IMR-90 (cell line): ENCODE measurements around the gene FLRT1. TPM values are rescaled to one million over a fixed set of nuclear protein-coding genes. Genes with fewer than 3 reads are reported as not detected.

Source experiments
- ATAC-seq: fragments of 200-7000 bp; cut with Tn5 transposase; 2 replicates; pipeline ENCODE4 v1.9.1; 2020; ENCODE audit warnings: low read depth, mild to moderate bottlenecking, moderate library complexity
- BruUV-seq: library from RNA; stranded (reverse); fragments of 400-500 nt; replicated peaks from 2 replicates; lab custom pipeline; 2021; lab: Mats Ljungman, UMichigan
- CTCF ChIA-PET: fragments of 300-600 bp; formaldehyde crosslinking; extraction: SDS; loops from one replicate; lab custom pipeline; 2021; ENCODE audit warnings: antibody characterized with exemption; lab: Yijun Ruan, JAX
- POLR2A ChIA-PET: fragments of 300-600 bp; sonication (Branson Sonifier 250); formaldehyde crosslinking; loops from one replicate; lab custom pipeline; 2022; ENCODE audit warnings: antibody characterized with exemption; ENCODE audit not compliant: unreplicated experiment; lab: Charles Lee
- DNase-seq: peaks from one replicate; pipeline ENCODE4 v3.0.0; 2013
- H2AFZ ChIP-seq: replicated peaks from 2 replicates; pipeline ENCODE3; 2013; ENCODE audit warnings: low read length, mild to moderate bottlenecking; ENCODE audit not compliant: poor library complexity
- H2AK5ac ChIP-seq: 2 replicates; pipeline ENCODE4 v1.6.1; 2013; ENCODE audit warnings: low read depth, low read length, inconsistent platforms
- H2AK9ac ChIP-seq: replicated peaks from 2 replicates; pipeline ENCODE3; 2013; ENCODE audit warnings: mild to moderate bottlenecking, low read depth, low read length, moderate library complexity; ENCODE audit not compliant: poor library complexity
- H2BK120ac ChIP-seq: 2 replicates; pipeline ENCODE4 v1.6.1; 2013; ENCODE audit warnings: low read depth, low read length, inconsistent platforms
- H2BK15ac ChIP-seq: 3 replicates; pipeline ENCODE4 v1.6.1; 2013; ENCODE audit warnings: low read depth, low read length, inconsistent platforms
- H2BK20ac ChIP-seq: 2 replicates; pipeline ENCODE4 v1.6.1; 2013; ENCODE audit warnings: low read depth, mild to moderate bottlenecking, inconsistent platforms, low read length, moderate library complexity
- H2BK5ac ChIP-seq: 2 replicates; pipeline ENCODE4 v1.6.1; 2013; ENCODE audit warnings: mild to moderate bottlenecking, low read depth, low read length, inconsistent platforms; ENCODE audit not compliant: poor library complexity, severe bottlenecking
- H3K14ac ChIP-seq: replicated peaks from 2 replicates; pipeline ENCODE4 v1.6.1; 2013; ENCODE audit warnings: low read depth, low read length, inconsistent platforms
- H3K18ac ChIP-seq: 2 replicates; pipeline ENCODE4 v1.6.1; 2013; ENCODE audit warnings: low read depth, low read length, control low read depth
- H3K23ac ChIP-seq: 2 replicates; pipeline ENCODE4 v1.6.1; 2013; ENCODE audit warnings: low read depth, low read length, inconsistent platforms
- H3K27ac ChIP-seq: 2 replicates; pipeline ENCODE4 v1.5.1; 2013; ENCODE audit warnings: mild to moderate bottlenecking, control low read depth, low read length; ENCODE audit not compliant: insufficient read depth
- H3K27me3 ChIP-seq: 2 replicates; pipeline ENCODE4 v1.6.1; 2013; ENCODE audit warnings: low read length; ENCODE audit not compliant: control insufficient read depth, insufficient read depth
- H3K36me3 ChIP-seq: 2 replicates; pipeline ENCODE4 v1.6.1; 2013; ENCODE audit warnings: low read length, mixed read lengths; ENCODE audit not compliant: control insufficient read depth, insufficient read depth
- H3K4ac ChIP-seq: 2 replicates; pipeline ENCODE4 v1.6.1; 2013; ENCODE audit warnings: low read depth, low read length, inconsistent platforms
- H3K4me1 ChIP-seq: 2 replicates; pipeline ENCODE4 v1.6.1; 2013; ENCODE audit warnings: low read length, mixed read lengths; ENCODE audit not compliant: control insufficient read depth, insufficient read depth
- H3K4me2 ChIP-seq: 2 replicates; pipeline ENCODE4 v1.6.1; 2013; ENCODE audit warnings: low read depth, mild to moderate bottlenecking, control low read depth, low read length, moderate library complexity
- H3K4me3 ChIP-seq: 2 replicates; pipeline ENCODE4 v1.5.1; 2013; ENCODE audit warnings: low read depth, mild to moderate bottlenecking, control low read depth, low read length, moderate library complexity; ENCODE audit not compliant: insufficient read depth
- H3K56ac ChIP-seq: 2 replicates; pipeline ENCODE4 v1.6.1; 2013; ENCODE audit warnings: low read length, inconsistent platforms; ENCODE audit not compliant: insufficient read depth; ENCODE audit errors: extremely low read depth
- H3K79me1 ChIP-seq, 2 experiments: 2 replicates each; pipeline ENCODE4 v1.6.1; 2013; ENCODE audit warnings: low read length in 2 of 2, inconsistent platforms in 1 of 2, low read depth in 1 of 2
- H3K9ac ChIP-seq: 2 replicates; pipeline ENCODE4 v1.6.1; 2013; ENCODE audit warnings: low read depth, low read length, control low read depth
- H3K9me1 ChIP-seq: 2 replicates; pipeline ENCODE4 v1.6.1; 2013; ENCODE audit warnings: low read length, inconsistent platforms; ENCODE audit not compliant: insufficient read depth
- H3K9me3 ChIP-seq: 2 replicates; pipeline ENCODE4 v1.6.1; 2013; ENCODE audit warnings: low read length; ENCODE audit not compliant: control insufficient read depth, insufficient read depth
- H4K20me1 ChIP-seq: 2 replicates; pipeline ENCODE4 v1.6.1; 2013; ENCODE audit warnings: low read length, inconsistent platforms; ENCODE audit not compliant: insufficient read depth
- H4K5ac ChIP-seq: 2 replicates; pipeline ENCODE4 v1.6.1; 2013; ENCODE audit warnings: mild to moderate bottlenecking, low read depth, low read length, control low read depth
- H4K8ac ChIP-seq, 2 experiments: 2 replicates each; pipeline ENCODE4 v1.6.1; 2013; ENCODE audit warnings: low read depth in 2 of 2, low read length in 2 of 2, control low read depth in 1 of 2, inconsistent platforms in 1 of 2
- H4K91ac ChIP-seq: 2 replicates; pipeline ENCODE4 v1.6.1; 2013; ENCODE audit warnings: low read depth, low read length, inconsistent platforms; ENCODE audit not compliant: insufficient read depth
- BHLHE40 ChIP-seq: fragments of 150-350 bp; IDR thresholded peaks from 2 replicates; pipeline ENCODE4 v1.6.1; 2016; ENCODE audit warnings: mild to moderate bottlenecking, low read depth, low read length
- CEBPB ChIP-seq: IDR thresholded peaks from 2 replicates; pipeline ENCODE4 v1.6.1; 2012; ENCODE audit warnings: low read depth, low read length, improper control_type of control experiment
- CHD1 ChIP-seq: IDR thresholded peaks from 2 replicates; pipeline ENCODE4 v1.6.1; 2012; ENCODE audit warnings: low read depth, low read length, improper control_type of control experiment
- CTCF ChIP-seq: conservative IDR thresholded peaks from 2 replicates; pipeline ENCODE4 v1.5.1; 2012; ENCODE audit warnings: mild to moderate bottlenecking, low read depth, low read length, improper control_type of control experiment
- MAFK ChIP-seq: IDR thresholded peaks from 2 replicates; pipeline ENCODE4 v1.6.1; 2012; ENCODE audit warnings: low read depth, low read length, improper control_type of control experiment
- MXI1 ChIP-seq: IDR thresholded peaks from 2 replicates; pipeline ENCODE4 v1.6.1; 2012; ENCODE audit warnings: low read depth, mild to moderate bottlenecking, low read length, moderate library complexity, borderline replicate concordance
- NFE2L2 ChIP-seq: fragments of 150-350 bp; IDR thresholded peaks from 2 replicates; pipeline ENCODE4 v1.6.1; 2016; ENCODE audit warnings: low read depth, mild to moderate bottlenecking, low read length
- POLR2A ChIP-seq: IDR thresholded peaks from 2 replicates; pipeline ENCODE4 v1.6.1; 2012; ENCODE audit warnings: mild to moderate bottlenecking, low read depth, low read length
- RAD21 ChIP-seq: IDR thresholded peaks from 2 replicates; pipeline ENCODE4 v1.6.1; 2012; ENCODE audit warnings: low read length, improper control_type of control experiment
- RCOR1 ChIP-seq: IDR thresholded peaks from 2 replicates; pipeline ENCODE4 v1.6.1; 2012; ENCODE audit warnings: mild to moderate bottlenecking, low read length, improper control_type of control experiment; ENCODE audit not compliant: insufficient replicate concordance
- RFX5 ChIP-seq: IDR thresholded peaks from 2 replicates; pipeline ENCODE4 v1.8.0; 2012; ENCODE audit warnings: low read depth, mild to moderate bottlenecking, low read length, moderate library complexity
- SMC3 ChIP-seq: fragments of 150-350 bp; IDR thresholded peaks from 2 replicates; pipeline ENCODE4 v1.6.1; 2016; ENCODE audit warnings: low read depth, mild to moderate bottlenecking, antibody characterized with exemption, low read length, moderate library complexity
- WGBS, 2 experiments: methylation state at CpG; one replicate each; pipeline versions ENCODE4 v1.1.5 to v1.1.7; 2013; ENCODE audit warnings: missing lambda C conversion rate in 2 of 2; ENCODE audit not compliant: insufficient read length in 1 of 2; ENCODE audit errors: extremely low coverage in 2 of 2; 5-methylcytosine and 5-hydroxymethylcytosine counted together
- dilution Hi-C: fragments of 300-500 bp; cut with HindIII; formaldehyde crosslinking; loops from one replicate; pipeline ENCODE4 v1.14.3; 2018; ENCODE audit warnings: low sequenced_read_pairs; ENCODE audit not compliant: unreplicated experiment
- in situ Hi-C: fragments of 300-500 bp; cut with MboI; formaldehyde crosslinking; loops from 3 replicates; pipeline ENCODE4 v1.14.3; 2019; ENCODE audit warnings: low sequenced_read_pairs, inconsistent platforms, mixed read lengths
- intact Hi-C: fragments of 100-400 bp; cut with micrococcal nuclease; formaldehyde crosslinking; loops from 2 replicates; pipeline ENCODE4 v1.10.0; 2022
- polyA plus RNA-seq, 3 experiments: library from polyadenylated mRNA; depleted of rRNA; stranded (reverse); fragments of >200 nt; gene quantifications; 2 replicates each; pipeline ENCODE4 v1.2.3, GENCODE V29; 2012; ENCODE audit warnings: low replicate concordance in 1 of 3
- total RNA-seq: library from RNA; depleted of rRNA; stranded (reverse); fragments of >200 nt; gene quantifications from 2 replicates; pipeline ENCODE4 v1.2.3, GENCODE V29; 2012
- TF ChIP-seq, protein P1 (sequence below): fragments of 150-350 bp; IDR thresholded peaks from 2 replicates; pipeline ENCODE4 v1.6.1; 2017; ENCODE audit warnings: mild to moderate bottlenecking, antibody characterized with exemption, low read length, low read depth
- TF ChIP-seq, protein P2 (sequence below): fragments of 150-350 bp; IDR thresholded peaks from 2 replicates; pipeline ENCODE4 v1.6.1; 2016; ENCODE audit warnings: low read depth, mild to moderate bottlenecking, low read length, moderate library complexity, borderline replicate concordance

Gene FLRT1
- total and polyA plus RNA-seq, 2 of the 4 experiments (the other 2 are of a cell fraction): under 0.01 to 0.07 TPM

GRCh38 chr11:64006398-64006797, 29.3 kb upstream of the FLRT1 start:
- H3K4ac ChIP-seq: no peak overlapping the region
- ATAC-seq (no peak), DNase-seq (no peak)
- no peak overlapping the region for H3K9ac ChIP-seq
- intact Hi-C loops (loop anchor here (10.0 kb wide), 1 partner anchor 298 kb away; the partner anchor contains the start of genes CATSPERZ and ESRRA), dilution Hi-C loops (no loop called here), in situ Hi-C loops (no loop called here)
- H2AFZ ChIP-seq: peak overlapping the region; percentile 89
- H2AK5ac ChIP-seq: no peak overlapping the region
- no peak overlapping the region for H3K4me3 ChIP-seq
- H2BK20ac ChIP-seq: no peak overlapping the region
- H3K27me3 ChIP-seq: no peaks in the 10 kb centered on the region
- TF ChIP-seq MAFK: no peak
- TF ChIP-seq CEBPB: no peak
- TF ChIP-seq, protein P1, sequence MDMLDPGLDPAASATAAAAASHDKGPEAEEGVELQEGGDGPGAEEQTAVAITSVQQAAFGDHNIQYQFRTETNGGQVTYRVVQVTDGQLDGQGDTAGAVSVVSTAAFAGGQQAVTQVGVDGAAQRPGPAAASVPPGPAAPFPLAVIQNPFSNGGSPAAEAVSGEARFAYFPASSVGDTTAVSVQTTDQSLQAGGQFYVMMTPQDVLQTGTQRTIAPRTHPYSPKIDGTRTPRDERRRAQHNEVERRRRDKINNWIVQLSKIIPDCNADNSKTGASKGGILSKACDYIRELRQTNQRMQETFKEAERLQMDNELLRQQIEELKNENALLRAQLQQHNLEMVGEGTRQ: no peak
- TF ChIP-seq CHD1: no peak
- TF ChIP-seq, protein P2, sequence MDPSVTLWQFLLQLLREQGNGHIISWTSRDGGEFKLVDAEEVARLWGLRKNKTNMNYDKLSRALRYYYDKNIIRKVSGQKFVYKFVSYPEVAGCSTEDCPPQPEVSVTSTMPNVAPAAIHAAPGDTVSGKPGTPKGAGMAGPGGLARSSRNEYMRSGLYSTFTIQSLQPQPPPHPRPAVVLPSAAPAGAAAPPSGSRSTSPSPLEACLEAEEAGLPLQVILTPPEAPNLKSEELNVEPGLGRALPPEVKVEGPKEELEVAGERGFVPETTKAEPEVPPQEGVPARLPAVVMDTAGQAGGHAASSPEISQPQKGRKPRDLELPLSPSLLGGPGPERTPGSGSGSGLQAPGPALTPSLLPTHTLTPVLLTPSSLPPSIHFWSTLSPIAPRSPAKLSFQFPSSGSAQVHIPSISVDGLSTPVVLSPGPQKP: no peak
- TF ChIP-seq RFX5: no peak
- no peak for TF ChIP-seq RCOR1
- TF ChIP-seq NFE2L2: no peak
- no peak for TF ChIP-seq POLR2A
- no peak for TF ChIP-seq CTCF
- TF ChIP-seq RAD21: no peak
- no peak for TF ChIP-seq SMC3
- TF ChIP-seq MXI1: no peak
- no peak for TF ChIP-seq BHLHE40
- no peak overlapping the region for H2BK120ac ChIP-seq
- POLR2A ChIA-PET: interaction anchor here (0.6 kb wide), 1 partner anchor 345 kb away, joined by 5 read pairs; no protein-coding TSS in a partner anchor
- H2BK15ac ChIP-seq: no peak overlapping the region
- WGBS, 2 experiments: 80% methylated on average over 1 of the region's 12 CpGs; no CpG with 5 or more reads in 1 of the 2 experiments
- H3K27ac ChIP-seq: no peak overlapping the region
- no TSS peak for BruUV-seq
- H4K5ac ChIP-seq: no peak overlapping the region
- no peak overlapping the region for H3K56ac ChIP-seq
- no peak overlapping the region for H3K4me2 ChIP-seq
- H4K20me1 ChIP-seq: 0 out of 2 replicates have a peak, but pooled peaks cover 2% of the 10 kb centered on the region
- H4K91ac ChIP-seq: no peak overlapping the region; the same call in 1 of the 2 replicates
- no peak overlapping the region for H3K23ac ChIP-seq
- H3K79me1 ChIP-seq: peaks cover 0 to 2% of the 10 kb centered on the region in 2 experiments; a peak in 1 of 4 replicates
- no peak overlapping the region for H2BK5ac ChIP-seq
- H3K9me1 ChIP-seq: 0 out of 2 replicates have a peak, but pooled peaks cover 3% of the 10 kb centered on the region
- no peak overlapping the region; a peak in 1 of 4 replicates for H4K8ac ChIP-seq
- no peak overlapping the region for H3K18ac ChIP-seq
- H3K36me3 ChIP-seq: no peaks in the 10 kb centered on the region
- H3K9me3 ChIP-seq: no peaks in the 10 kb centered on the region
- H3K14ac ChIP-seq: no peak overlapping the region
- H2AK9ac ChIP-seq: peak overlapping the region; percentile 91
- CTCF ChIA-PET: interaction anchor here (0.6 to 1.5 kb wide), 2 partner anchors 141 to 182 kb away, joined by 4 read pairs; no protein-coding TSS in a partner anchor
- H3K4me1 ChIP-seq: peaks cover 11% of the 10 kb centered on the region
